Activated T-cell treated with anti-CD3 and anti-CD28 coated beads, Interleukin-2, amount 50 U/mL, for 4 hours (primary cell): ENCODE data around the gene SPATA33. TPM values are rescaled to one million over a fixed set of nuclear protein-coding genes. Genes with fewer than 3 reads are reported as not detected.

Experiments
- ATAC-seq, 2 donors: fragments of 200-7000 bp; cut with Tn5 transposase; one replicate each; pipeline ENCODE4 v1.10.0; 2021
- DNase-seq: peaks from one replicate; pipeline ENCODE4 v3.0.0-alpha.2; 2020
- H3K27me3 Mint-ChIP-seq: one replicate; pipeline ENCODE4 v1.8.0; 2021; ENCODE audit warnings: low read depth, mixed read lengths
- H3K36me3 Mint-ChIP-seq: one replicate; pipeline ENCODE4 v1.8.0; 2022; ENCODE audit warnings: mixed read lengths; ENCODE audit not compliant: insufficient read depth
- H3K4me1 Mint-ChIP-seq: one replicate; pipeline ENCODE4 v1.8.0; 2021; ENCODE audit warnings: low read depth, mixed read lengths
- H3K4me3 Mint-ChIP-seq: one replicate; pipeline ENCODE4 v1.8.0; 2021; ENCODE audit warnings: mild to moderate bottlenecking, moderate library complexity, mixed read lengths
- H3K9me3 Mint-ChIP-seq: one replicate; pipeline ENCODE4 v1.8.0; 2021; ENCODE audit warnings: mixed read lengths
- total RNA-seq, 3 donors: library from RNA; stranded (reverse); gene quantifications; one replicate each; pipeline ENCODE4 v1.2.1, GENCODE V29; 2021

The SPATA33 gene
- total RNA-seq, 3 donors from 2014 or later, result 7.5 to 11.8 (median 8.0) TPM

GRCh38 chr16:89711601-89712273, 54.1 kb downstream of the SPATA33 start:
- peak; percentile 81 for DNase-seq
- H3K9me3 Mint-ChIP-seq, result no peaks in the 10 kb centered on the region
- peak; percentile 84 to 85 for ATAC-seq
- H3K36me3 Mint-ChIP-seq, result peaks cover 3% of the 10 kb centered on the region
- H3K4me3 Mint-ChIP-seq, result peak overlapping the region; percentile 80
- no peaks in the 10 kb centered on the region for H3K27me3 Mint-ChIP-seq
- H3K4me1 Mint-ChIP-seq, result no peaks in the 10 kb centered on the region

GRCh38 chr16:89712274-89712781, 54.7 kb downstream of the SPATA33 start:
- Mint-ChIP-seq H3K4me3 (peak overlapping the region; percentile 80), H3K9me3 (no peaks in the 10 kb centered on the region), H3K4me1 (no peaks in the 10 kb centered on the region), H3K36me3 (peaks cover 3% of the 10 kb centered on the region), H3K27me3 (no peaks in the 10 kb centered on the region)
- peak in 1 of 2 donors; percentile 20 for ATAC-seq
- DNase-seq, result no peak

GRCh38 chr16:89716493-89716892, 58.9 kb downstream of the SPATA33 start:
- ATAC-seq (no peak), DNase-seq (no peak)
- H3K9me3 Mint-ChIP-seq, result no peaks in the 10 kb centered on the region
- peaks cover 16% of the 10 kb centered on the region for H3K4me1 Mint-ChIP-seq
- no peaks in the 10 kb centered on the region for H3K27me3 Mint-ChIP-seq
- peaks cover 6% of the 10 kb centered on the region for H3K36me3 Mint-ChIP-seq
- no peak overlapping the region for H3K4me3 Mint-ChIP-seq

GRCh38 chr16:89716916-89717687, 59.5 kb downstream of the SPATA33 start:
- Mint-ChIP-seq H3K9me3 (no peaks in the 10 kb centered on the region), H3K27me3 (no peaks in the 10 kb centered on the region), H3K4me1 (peaks cover 16% of the 10 kb centered on the region), H3K36me3 (peaks cover 6% of the 10 kb centered on the region), H3K4me3 (no peak overlapping the region)
- DNase-seq (no peak), ATAC-seq (no peak)

- Mint-ChIP-seq H3K4me1 (peaks cover 21% of the 10 kb centered on the region), H3K9me3 (no peaks in the 10 kb centered on the region), H3K36me3 (peaks cover 9% of the 10 kb centered on the region), H3K27me3 (no peaks in the 10 kb centered on the region), H3K4me3 (no peak overlapping the region)
- DNase-seq (no peak), ATAC-seq (no peak)
Measured at GRCh38 chr16:89717688-89718505, 60.3 kb downstream of the SPATA33 start.

Other genes with a start within 250 kb of the SPATA33 start
- 100 to 1,000 TPM; 153 to 181 (median 162) TPM for gene ANKRD11, start 167.3 kb upstream of the SPATA33 start, total RNA-seq
- 10 to 100 TPM; 76.1 to 88.4 (median 78.5) TPM for gene SPG7, start 149.4 kb upstream of the SPATA33 start, total RNA-seq
- gene RPL13, start 97.2 kb upstream of the SPATA33 start, total RNA-seq, result 1,000 to 10,000 TPM; 3,320 to 3,425 (median 3,389) TPM
- 10 to 100 TPM; 18.0 to 19.5 (median 19.1) TPM for gene CPNE7, start 82.1 kb upstream of the SPATA33 start, total RNA-seq
- gene DPEP1, start 44.2 kb upstream of the SPATA33 start, total RNA-seq, result not detected
- gene CHMP1A, start 128 bp upstream of the SPATA33 start, total RNA-seq, result 100 to 1,000 TPM; 108 to 111 (median 108) TPM
- gene CDK10, start 28.9 kb downstream of the SPATA33 start, total RNA-seq, result 10 to 100 TPM; 76.3 to 82.5 (median 81.9) TPM
- 10 to 100 TPM; 13.6 to 16.4 (median 14.3) TPM for gene SPATA2L, start 43.9 kb downstream of the SPATA33 start, total RNA-seq
- 1 to 10 TPM; 2.2 to 4.8 (median 2.9) TPM for gene VPS9D1, start 63.1 kb downstream of the SPATA33 start, total RNA-seq
- 10 to 100 TPM; 33.1 to 40.7 (median 35.5) TPM for gene ZNF276, start 63.7 kb downstream of the SPATA33 start, total RNA-seq
- 100 to 1,000 TPM in 1 of 3 donors, 10 to 100 TPM in 2; 76.3 to 100 (median 89.4) TPM for gene FANCA, start 158.8 kb downstream of the SPATA33 start, total RNA-seq
- gene SPIRE2, start 170.6 kb downstream of the SPATA33 start, total RNA-seq, result under 1 TPM; 0.21 to 0.49 (median 0.23) TPM
- 100 to 1,000 TPM; 144 to 182 (median 164) TPM for gene TCF25, start 215.8 kb downstream of the SPATA33 start, total RNA-seq